Left lung (tissue), 8 donors: ENCODE data around the gene MAGEA9B. TPM values are rescaled to one million over a fixed set of nuclear protein-coding genes. Genes with fewer than 3 reads are reported as not detected.

ENCODE experiments used
- polyA plus RNA-seq, 6 donors: library from polyadenylated mRNA; unstranded; fragments of 120-200 nt; gene quantifications; one replicate each; pipeline ENCODE4 v1.2.1, GENCODE V29; 2013; ENCODE audit not compliant: insufficient read length in 6 of 6
- total RNA-seq, 2 donors: library from RNA; stranded (reverse); fragmentation: NEBNext Ultra II Directional; extraction: Animal tissue kit (Norgen Biotek cat#: 25700); gene quantifications; one replicate each; pipeline ENCODE4 v1.2.1, GENCODE V29; 2021
- donor health status: DM: no; HTN: yes; CAD: no.
- donor health status: DM: no; HTN: no; CAD: no.

MAGEA9B gene
- total and polyA plus RNA-seq, 8 donors = not detected

Other genes with a start within 250 kb of the MAGEA9B start
- 100 to 1,000 TPM; 113 to 120 TPM for gene IDS, start 82.2 kb downstream of the MAGEA9B start, total RNA-seq
- gene IDS, start 82.2 kb downstream of the MAGEA9B start, polyA plus RNA-seq = 10 to 100 TPM; 30.1 to 39.9 (median 34.4) TPM
- 10 to 100 TPM; 16.0 to 18.7 TPM for gene EOLA1, start 46.4 kb downstream of the MAGEA9B start, total RNA-seq
- 10 to 100 TPM; 17.6 to 25.0 (median 19.0) TPM for gene EOLA1, start 46.4 kb downstream of the MAGEA9B start, polyA plus RNA-seq
- gene HSFX3, start 37.5 kb downstream of the MAGEA9B start, total RNA-seq = not detected
- gene HSFX3, start 37.5 kb downstream of the MAGEA9B start, polyA plus RNA-seq = not detected
- gene HSFX2, start 7.9 kb upstream of the MAGEA9B start, total RNA-seq = under 1 TPM; 0.39 to 0.52 TPM
- 1 to 10 TPM in 1 of 6 donors, under 1 TPM in 5; 0.17 to 1.2 (median 0.50) TPM for gene HSFX2, start 7.9 kb upstream of the MAGEA9B start, polyA plus RNA-seq
- gene TMEM185A, start 44.3 kb upstream of the MAGEA9B start, total RNA-seq = 10 to 100 TPM; 20.0 to 20.7 TPM
- 10 to 100 TPM; 38.4 to 41.6 (median 40.9) TPM for gene TMEM185A, start 44.3 kb upstream of the MAGEA9B start, polyA plus RNA-seq
- gene MAGEA11, start 124.6 kb upstream of the MAGEA9B start, total RNA-seq = not detected
- gene MAGEA11, start 124.6 kb upstream of the MAGEA9B start, polyA plus RNA-seq = not detected
- gene HSFX1, start 186.6 kb upstream of the MAGEA9B start, total RNA-seq = 1 to 10 TPM; 1.2 TPM
- gene HSFX1, start 186.6 kb upstream of the MAGEA9B start, polyA plus RNA-seq = 1 to 10 TPM; 1.4 to 2.7 (median 2.4) TPM
- not detected for gene MAGEA9, start 194.5 kb upstream of the MAGEA9B start, total RNA-seq
- not detected for gene MAGEA9, start 194.5 kb upstream of the MAGEA9B start, polyA plus RNA-seq